ENCODE data around the gene ST6GALNAC4. TPM values are rescaled to one million over a fixed set of nuclear protein-coding genes. Genes with fewer than 3 reads are reported as not detected.

Gene ST6GALNAC4, protein sequence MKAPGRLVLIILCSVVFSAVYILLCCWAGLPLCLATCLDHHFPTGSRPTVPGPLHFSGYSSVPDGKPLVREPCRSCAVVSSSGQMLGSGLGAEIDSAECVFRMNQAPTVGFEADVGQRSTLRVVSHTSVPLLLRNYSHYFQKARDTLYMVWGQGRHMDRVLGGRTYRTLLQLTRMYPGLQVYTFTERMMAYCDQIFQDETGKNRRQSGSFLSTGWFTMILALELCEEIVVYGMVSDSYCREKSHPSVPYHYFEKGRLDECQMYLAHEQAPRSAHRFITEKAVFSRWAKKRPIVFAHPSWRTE
- 41.6 and 50.9 TPM in 2 replicates for total RNA-seq (2014; rRNA removed)
- 16.3 TPM for polyA plus RNA-seq (2012)

DNA sequence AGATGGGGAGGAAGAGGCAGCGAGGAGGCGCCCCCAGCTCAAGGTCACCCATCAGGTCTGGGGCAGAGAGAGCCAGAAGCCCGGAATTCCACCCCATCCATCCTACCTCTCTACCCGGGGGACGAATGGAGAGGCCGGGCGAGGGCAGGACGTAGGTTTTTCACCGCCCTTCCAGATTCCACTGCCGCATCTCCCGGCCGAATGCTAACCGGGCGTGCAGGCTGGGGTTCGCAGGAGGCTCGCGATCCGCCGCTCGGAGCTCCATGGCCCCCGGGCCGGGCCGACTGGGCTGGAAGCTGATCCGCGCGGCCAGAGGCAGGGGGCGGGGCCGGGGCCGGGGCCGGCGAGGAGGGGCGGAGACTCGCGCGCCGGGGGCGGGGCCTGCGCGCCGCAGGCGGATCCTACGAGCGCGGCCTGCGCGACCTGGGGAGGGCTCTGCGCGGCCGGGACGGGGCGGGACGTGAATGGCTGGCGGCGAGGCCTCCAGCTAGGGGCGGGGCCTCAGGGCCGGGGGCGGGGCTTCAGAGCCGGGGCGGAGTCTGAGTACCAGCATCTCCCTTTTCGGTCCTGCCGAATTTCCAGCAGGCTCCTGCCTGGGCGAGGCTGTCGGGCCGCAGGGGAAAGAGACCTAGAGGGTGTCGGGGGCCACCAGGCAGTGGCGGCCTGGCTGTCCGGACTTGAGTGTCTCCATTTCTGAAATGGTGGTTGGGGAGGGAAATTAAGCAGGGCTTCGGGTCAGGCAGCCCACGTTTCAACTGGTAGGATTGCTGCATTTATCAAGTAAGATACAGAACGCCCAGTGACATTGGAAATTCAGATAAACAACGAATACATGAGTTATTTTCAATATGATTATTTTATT is at the start of gene ST6GALNAC4:
TSS of gene ST6GALNAC4 (minus strand) at position 322 of the 862 bp plus-strand sequence. CDS start 622 bp downstream, outside the sequence.
- DNase-seq (ENCODE audit: low read depth): peak; percentile 84

GRCh38 chr9:127965953-127966352 is 49.1 kb upstream of the ST6GALNAC4 start:
- no peak for DNase-seq (ENCODE audit: low read depth)

GRCh38 chr9:127963359-127964064 is 46.7 kb upstream of the ST6GALNAC4 start:
- no peak for DNase-seq (ENCODE audit: low read depth)

DNA sequence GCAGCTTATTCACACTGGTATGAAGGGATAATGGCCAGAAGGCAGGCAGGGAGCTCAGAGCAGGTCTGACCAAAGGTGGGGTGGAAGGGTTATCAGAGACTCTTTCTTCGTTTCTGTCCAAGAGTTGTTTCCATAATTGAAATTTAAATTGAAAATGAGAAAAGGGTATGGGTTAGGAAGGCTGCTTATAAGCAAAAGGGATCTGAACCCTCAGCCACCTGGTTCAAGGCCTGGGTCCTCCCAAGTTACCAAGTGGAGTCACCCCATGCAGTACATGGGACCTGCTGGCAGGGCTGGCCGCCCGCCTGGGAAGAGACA is 46.2 kb upstream of the ST6GALNAC4 start:
- DNase-seq (ENCODE audit: low read depth): no peak

GRCh38 chr9:127962278-127962677 is 45.4 kb upstream of the ST6GALNAC4 start:
- DNase-seq (ENCODE audit: low read depth): no peak

- DNase-seq (ENCODE audit: low read depth): no peak
Observed at GRCh38 chr9:127961613-127962155, 44.8 kb upstream of the ST6GALNAC4 start.

DNA sequence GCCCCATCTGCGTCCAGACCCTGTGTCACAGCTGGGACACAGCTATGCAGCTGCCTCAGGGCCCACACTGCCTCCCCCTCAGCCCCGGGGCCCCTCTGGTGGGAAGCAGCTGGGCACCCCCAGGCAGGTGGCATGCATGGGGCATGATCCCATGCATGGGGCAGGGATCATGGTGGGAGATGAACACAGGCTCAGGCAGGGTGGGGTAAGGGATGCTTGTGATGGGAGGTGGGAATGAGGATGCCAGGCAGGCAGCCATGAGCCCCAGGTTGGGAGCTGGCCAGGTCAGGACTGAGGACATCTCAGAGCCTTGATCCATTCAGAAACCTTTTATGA is 44.3 kb upstream of the ST6GALNAC4 start:
- DNase-seq (ENCODE audit: low read depth): no peak

DNA sequence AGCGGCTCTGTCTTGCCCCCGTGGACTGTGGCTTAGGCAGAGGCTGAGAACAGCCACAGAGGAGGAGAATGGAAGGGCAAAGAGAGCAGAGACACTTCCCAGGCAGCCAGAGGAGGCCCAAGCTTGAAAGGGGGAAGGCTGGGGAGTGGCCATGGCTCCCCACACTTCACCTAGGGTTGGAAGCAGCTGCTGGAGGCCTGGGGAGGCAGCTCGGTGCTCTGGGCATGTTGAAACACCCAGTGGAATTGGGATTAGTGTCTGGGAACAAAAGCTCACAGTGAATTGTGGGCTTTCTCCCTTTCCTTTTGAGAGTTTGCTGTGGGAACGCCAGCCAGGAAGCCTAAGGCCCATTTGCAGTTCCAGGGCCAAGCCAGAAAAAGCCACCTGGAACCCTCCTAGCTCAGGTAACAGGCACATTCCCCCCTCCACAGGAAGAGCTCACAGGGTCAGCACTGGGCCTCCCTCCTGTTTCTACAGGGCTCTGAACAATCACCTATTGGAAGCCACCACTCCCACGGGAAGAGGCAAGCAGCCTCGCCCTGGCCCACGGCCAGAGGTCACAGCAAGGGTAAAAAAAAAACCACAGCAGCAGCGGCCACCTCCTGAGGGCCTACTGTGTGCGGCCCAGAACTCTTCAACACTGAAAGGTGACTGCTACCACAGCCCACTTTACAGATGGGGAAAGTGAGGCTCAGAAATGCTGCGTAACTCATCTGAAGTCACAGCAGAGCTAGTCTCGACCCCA is 43.7 kb upstream of the ST6GALNAC4 start:
- peak; percentile 61 for DNase-seq (ENCODE audit: low read depth)

DNA sequence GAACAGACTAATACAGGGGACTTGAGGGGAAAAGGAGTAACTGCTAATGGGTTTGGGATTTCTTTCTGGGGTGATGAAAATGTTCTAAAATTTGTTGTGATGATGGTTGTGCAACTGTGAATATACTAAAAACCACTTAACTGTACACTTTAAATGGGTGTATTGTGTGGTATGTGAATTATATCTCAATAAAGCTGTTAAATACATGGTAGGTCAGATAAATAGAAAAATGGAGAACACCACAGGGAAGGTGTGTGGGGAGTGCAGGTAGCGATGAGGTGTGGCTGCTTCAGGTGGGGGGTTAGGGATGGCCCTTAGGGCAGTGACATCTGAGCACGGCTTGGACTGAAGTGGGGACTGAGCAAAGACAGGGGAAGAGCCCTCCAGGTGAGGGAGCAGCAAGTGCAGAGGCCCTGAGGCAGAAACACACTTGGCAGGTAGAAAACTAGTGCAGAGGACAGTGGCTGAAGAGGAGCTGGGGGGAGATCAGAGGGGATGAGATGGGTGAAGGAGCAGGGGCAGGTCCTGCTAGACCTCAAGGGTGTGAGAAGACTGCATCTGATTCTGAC is 43.1 kb upstream of the ST6GALNAC4 start:
- DNase-seq (ENCODE audit: low read depth): no peak

GRCh38 chr9:127959398-127959797 is 42.6 kb upstream of the ST6GALNAC4 start:
- no peak for DNase-seq (ENCODE audit: low read depth)

DNA sequence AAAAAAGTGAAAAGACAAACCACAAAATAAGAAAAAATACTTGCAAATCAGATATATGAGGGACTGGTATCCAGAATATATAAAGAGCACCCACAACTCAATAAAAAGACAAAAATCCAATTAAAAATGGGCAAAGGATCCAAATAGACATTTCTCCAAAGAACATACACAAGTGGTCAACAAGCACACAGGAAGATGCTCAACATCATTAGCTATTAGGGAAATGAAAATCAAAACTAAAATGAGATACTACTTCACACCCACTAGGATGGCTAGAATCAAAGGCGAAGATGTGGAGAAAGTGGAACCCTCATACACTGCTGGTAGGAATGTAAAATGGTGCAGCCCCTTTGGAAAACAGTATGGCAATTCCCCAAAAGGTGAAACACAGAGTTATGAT is 41.9 kb upstream of the ST6GALNAC4 start:
- DNase-seq (ENCODE audit: low read depth): no peak

DNA sequence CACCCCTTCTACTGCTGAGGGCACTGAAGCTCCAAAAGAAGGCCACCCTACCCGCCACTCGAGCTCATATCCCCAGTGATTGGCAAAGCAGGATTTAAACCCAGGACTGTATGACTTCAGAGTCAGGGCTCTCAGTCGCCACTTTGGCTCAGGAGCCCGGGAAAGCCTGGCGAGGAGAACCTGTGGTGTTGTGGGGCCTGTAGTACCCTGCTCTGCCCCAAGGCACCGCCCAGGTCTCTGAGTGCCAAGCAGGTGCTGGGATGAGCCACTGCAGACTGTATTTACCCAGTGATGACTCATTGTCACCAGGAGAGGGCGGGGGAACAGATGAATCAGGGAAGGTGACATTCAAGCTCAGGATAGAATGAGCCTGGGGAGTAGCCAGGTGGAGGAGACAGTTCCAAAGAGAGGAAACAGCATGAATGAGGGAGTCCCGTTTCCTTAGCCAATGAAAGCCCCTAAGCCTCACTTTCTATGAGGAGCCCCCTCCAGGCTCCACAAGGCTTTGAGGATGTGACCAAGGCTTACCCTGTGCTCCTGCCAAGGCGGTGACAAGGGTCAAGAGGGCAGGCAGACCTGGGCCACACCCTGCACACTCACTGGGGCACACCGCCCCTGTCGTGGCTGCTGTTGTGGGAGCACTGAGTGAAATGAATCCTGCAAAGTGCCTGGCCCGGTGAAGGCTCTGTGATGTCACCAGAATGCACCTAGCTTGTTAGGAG is 38.6 kb upstream of the ST6GALNAC4 start:
- DNase-seq (ENCODE audit: low read depth): no peak

GRCh38 chr9:127954831-127955293 is 38.0 kb upstream of the ST6GALNAC4 start:
- DNase-seq (ENCODE audit: low read depth): no peak

DNA sequence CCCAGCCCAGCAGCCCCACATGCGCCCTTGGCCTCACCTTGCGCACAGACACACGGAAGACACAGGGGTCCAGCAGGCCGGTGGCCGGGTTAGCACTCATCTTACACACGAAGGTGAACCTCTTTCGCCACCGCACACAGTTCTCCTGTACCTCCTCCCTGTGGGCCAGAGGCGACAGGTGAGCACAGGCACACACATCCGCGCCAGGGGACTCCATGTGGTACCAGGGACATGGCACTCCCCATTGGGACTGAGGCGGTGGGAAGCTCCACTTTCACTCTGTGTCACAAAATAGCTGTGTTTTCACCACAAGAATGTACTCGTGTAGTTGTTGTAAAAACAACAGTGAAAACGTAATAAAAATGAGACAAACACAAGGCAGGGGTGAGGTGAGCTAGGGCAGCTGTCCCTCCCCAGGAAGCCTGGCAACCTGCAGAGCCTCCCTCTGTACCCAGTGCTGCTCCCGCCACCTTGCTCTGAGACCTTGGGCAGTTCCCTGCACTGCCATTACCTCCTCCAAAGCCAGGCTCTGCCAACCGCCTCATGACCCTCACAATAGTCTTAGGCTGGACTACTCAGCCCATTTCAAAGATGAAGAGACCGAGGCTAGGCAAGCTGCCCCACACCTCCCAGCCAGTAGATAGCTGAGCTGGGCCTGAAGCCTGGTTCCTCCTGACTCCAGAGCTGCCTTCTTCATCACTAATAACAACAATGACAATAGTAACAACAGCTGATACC is 37.1 kb upstream of the ST6GALNAC4 start:
- DNase-seq (ENCODE audit: low read depth): no peak

GRCh38 chr9:127953154-127953553 is 36.3 kb upstream of the ST6GALNAC4 start:
- DNase-seq (ENCODE audit: low read depth): no peak

DNA sequence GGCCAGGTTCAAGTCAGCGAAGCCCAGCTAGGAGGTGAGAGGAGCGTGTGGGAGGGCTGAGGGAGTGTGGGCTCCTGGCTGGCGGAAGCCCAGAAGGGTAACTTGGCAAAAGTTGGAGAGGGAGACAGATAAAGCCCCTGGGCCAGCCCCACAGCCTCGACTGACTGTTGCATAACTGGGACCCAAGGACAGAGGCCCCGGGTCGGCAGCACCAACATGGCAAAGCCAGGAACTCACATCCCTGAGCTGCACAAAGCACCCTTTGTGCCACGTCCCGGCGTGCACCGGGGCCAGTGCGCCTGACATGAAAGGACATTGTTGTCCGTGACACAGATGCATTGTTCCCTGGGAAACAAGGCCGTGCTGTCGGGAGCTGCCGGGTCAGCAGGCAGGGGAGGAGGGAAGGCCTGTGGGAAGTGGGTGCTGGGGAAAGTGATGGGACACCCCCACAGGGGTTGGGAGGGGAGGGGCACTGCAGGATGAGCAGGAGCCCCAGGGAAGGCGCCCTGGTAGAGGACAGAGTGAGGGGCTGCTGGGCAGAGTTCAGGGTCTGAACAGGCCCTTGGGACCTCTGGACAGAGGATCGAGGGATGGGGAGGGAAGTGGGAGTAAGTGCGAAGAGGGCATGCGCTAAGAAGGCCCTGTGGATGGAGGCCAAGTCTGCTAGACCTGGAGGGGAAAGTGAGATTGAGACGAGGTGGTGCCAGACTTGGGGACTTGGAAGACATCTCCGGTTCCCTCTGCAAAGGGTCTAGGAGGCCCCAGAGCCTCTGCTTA is 33.9 kb upstream of the ST6GALNAC4 start:
- DNase-seq (ENCODE audit: low read depth): no peak

GRCh38 chr9:127949827-127950512 is 33.1 kb upstream of the ST6GALNAC4 start:
- DNase-seq (ENCODE audit: low read depth): no peak
